GM21619 (cell line): ENCODE measurements around the gene ATF7IP.
"Not testable (repeated sequence)": the region's sequence is repeated elsewhere in the genome, so short reads cannot be mapped to it uniquely, and the experiment has no call there.

Source experiments
- ATAC-seq: cut with Tn5 transposase; IDR thresholded peaks from one replicate; pipeline ENCODE4 v1.9.1; 2021; ENCODE audit not compliant: unreplicated experiment

The ATF7IP gene

GRCh38 chr12:14365294-14366208, at the start of gene ATF7IP:
Gene ATF7IP (plus strand): TSS chr12:14365682. CDS start chr12:14423916, 58,234 bp downstream.
- peak; percentile 58 for ATAC-seq

GRCh38 chr12:14317362-14318146, 47.9 kb upstream of the ATF7IP start:
- ATAC-seq = no peak

GRCh38 chr12:14319704-14320427, 45.6 kb upstream of the ATF7IP start:
- not testable (repeated sequence) for ATAC-seq

DNA sequence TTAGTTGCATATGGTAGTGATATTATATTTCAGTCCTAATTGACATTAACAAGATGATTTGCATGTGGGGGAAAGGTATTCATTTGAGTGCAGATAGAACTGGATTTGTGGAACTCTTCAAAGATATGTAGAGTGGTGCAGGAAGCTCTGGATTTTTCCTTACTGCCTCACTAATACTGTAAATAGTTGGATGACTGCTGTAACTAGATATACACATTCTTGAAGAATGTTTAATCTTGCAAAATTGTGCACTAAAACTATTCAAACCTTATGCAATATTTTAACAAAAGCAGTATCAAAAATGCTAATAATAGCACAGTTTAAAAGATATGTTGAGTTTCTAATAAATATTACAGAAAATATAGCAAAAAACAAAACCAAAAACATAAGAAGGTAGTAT, 43.1 kb upstream of the ATF7IP start:
- no peak for ATAC-seq

DNA sequence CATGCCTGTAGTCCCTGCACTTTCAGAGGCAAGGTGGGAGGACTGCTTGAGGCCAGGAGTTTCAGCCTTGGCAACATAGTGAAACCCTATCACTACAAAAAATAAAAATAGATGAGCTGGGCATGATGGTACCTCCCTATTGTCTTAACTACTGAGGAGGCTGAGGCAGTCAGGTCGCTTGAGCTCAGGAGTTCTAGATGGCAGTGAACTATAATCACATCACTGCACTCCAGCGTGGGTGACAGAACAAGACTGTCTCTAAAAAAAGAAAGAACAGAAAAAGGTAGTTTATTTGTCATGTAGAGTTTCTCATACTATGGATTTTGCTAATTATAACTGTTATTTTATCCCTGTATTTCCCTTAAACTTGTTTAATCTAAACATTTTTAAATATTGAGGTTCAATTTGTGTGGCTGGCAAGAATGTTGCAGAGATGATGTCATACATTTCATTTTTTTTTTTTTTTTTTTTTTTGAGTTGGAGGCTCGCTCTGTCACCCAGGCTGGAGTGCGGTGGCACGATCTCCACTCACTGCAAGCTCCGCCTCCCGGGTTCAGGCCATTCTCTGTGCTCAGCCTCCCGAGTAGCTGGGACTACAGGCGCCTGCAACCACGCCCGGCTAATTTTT, 39.7 kb upstream of the ATF7IP start:
- no peak for ATAC-seq

GRCh38 chr12:14326699-14327098, 38.8 kb upstream of the ATF7IP start:
- no peak for ATAC-seq

- no peak for ATAC-seq
Observed at GRCh38 chr12:14327711-14328110, 37.8 kb upstream of the ATF7IP start.

DNA sequence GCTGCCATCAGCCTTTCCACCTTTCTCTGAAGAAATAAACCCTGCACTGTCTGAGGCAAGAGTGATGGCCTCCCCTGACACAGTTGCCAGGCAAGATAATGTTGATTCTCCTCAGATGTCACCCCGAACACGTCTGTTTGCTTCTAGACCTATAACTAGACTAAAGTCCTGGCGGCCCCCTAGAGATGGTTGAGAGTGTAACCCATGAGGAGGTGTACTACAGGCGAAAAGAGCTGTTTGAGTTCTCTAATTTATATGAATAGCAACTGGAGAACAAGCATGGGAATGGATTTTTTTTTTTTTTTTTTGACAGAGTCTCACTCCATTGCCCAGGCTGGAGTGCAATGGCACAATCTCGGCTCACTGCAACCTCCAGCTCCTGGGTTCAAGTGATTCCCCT, 33.0 kb upstream of the ATF7IP start:
- no peak for ATAC-seq

DNA sequence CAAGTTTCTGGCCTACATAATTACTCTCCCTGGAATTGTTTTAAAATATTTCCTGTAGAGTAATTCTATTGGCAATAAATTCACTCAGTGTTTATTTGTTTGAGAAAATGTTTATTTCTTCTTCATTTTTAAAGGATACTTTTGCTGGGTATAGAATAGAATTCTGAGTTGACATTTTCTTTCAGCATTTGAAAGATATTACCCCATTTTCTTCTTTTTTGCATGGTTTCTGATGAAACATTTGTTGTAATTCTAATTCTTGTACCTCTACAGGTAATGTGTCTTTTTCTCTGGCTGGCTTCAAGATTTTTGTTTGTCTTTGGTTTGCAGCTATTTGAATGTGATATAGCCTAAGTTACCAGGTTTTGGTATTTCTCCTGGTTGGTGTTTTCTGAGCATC, 25.1 kb upstream of the ATF7IP start:
- no peak for ATAC-seq

- ATAC-seq = not testable (repeated sequence)
Observed at GRCh38 chr12:14351524-14351923, 14.0 kb upstream of the ATF7IP start.

DNA sequence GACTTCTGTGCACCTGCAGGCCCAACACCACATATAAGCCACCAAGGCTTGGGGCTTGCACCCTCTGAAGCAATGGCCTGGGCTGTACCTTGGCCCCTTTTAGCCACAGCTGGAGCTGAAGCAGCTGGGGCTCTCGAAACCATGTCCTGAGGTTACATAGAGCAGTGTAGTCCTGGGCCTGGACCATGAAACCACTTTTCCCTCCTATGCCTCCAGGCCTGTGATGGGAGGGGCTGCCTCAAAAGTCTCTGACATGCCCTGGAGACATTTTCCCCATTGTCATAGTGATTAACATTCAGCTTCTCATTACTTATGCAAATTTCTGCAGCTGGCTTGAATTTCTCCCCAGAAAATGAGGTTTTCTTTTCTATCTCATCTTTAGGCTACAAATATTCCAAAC, 13.4 kb upstream of the ATF7IP start:
- not testable (repeated sequence) for ATAC-seq

DNA sequence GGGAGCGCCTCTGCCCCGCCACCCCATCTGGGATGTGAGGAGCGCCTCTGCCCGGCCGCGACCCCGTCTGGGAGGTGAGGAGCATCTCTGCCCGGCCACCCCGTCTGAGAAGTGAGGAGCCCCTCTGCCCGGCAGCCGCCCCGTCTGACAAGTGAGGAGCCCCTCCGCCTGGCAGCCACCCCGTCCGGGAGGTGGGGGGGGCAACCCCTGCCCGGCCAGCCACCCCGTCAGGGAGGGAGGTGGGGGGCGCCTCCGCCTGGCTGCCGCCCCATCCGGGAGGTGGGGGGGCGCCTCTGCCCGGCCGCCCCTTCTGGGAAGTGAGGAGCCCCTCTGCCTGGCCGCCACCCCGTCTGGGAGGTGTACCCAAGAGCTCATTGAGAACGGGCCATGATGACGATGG, 10.8 kb upstream of the ATF7IP start:
- not testable (repeated sequence) for ATAC-seq

DNA sequence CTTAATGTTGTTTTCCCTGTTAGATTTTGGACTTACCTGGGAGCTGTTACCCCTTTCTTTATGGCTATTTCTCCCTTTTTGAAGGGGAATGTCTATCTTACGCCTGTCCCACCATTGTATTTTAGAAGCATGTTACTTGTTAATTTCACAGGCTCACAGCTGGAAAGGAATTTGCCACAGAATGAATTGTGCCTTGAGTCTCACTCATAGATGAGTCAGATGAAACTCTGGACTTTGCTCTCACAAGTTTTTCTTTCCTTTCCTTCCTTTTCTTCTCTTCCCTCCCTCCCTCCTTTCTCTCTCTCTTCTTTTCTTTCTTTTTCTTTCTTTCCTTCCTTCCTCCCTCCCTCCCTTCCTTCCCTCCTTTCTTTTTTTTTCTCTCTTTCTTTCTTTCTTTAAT, 9.3 kb upstream of the ATF7IP start:
- no peak for ATAC-seq

GRCh38 chr12:14357486-14357885, 8.0 kb upstream of the ATF7IP start:
- no peak for ATAC-seq

DNA sequence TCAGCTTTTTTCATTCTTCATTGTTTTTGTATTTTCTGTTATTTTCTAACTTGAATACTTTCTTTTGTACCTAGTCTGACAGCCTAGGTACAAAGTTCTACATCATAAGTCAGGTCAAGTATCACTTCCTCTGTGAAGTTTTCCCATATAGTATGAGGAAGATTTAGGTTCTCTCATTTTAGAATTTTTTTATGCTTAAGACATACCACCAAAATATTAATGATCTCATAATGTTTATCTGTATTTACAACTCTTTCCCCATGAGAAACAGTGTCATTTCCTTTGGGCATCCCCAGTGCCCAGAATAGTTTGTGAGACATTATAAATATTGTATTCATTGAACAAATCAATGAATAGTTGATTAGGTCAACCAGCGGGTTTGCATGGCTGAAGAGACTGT, 3.1 kb upstream of the ATF7IP start:
- ATAC-seq = peak; percentile 25

GRCh38 chr12:14364583-14365271, 755 bp upstream of the ATF7IP start:
- ATAC-seq = no peak

- no peak for ATAC-seq
Observed at GRCh38 chr12:14366209-14367039, 942 bp downstream of the ATF7IP start.

- peak; percentile 45 for ATAC-seq
Observed at GRCh38 chr12:14367040-14367661, 1.7 kb downstream of the ATF7IP start.

- no peak for ATAC-seq
Observed at GRCh38 chr12:14369311-14369710, 3.8 kb downstream of the ATF7IP start.
